Astrocyte (in vitro differentiated cells and primary cell): ENCODE results near the gene EYA2. TPM values are rescaled to one million over a fixed set of nuclear protein-coding genes. Genes with fewer than 3 reads are reported as not detected.
A peak's percentile ranks its signal among the peaks of the same experiment; 100 is the strongest.
"Not testable (repeated sequence)": the region's sequence is repeated elsewhere in the genome, so short reads cannot be mapped to it uniquely, and the experiment has no call there.

ENCODE experiments used
- DNase-seq: peaks from one replicate; pipeline ENCODE4 v3.0.0-alpha.2; 2010; ENCODE audit warnings: low read depth
- FAIRE-seq: peaks from 2 replicates; lab custom pipeline; 2011; peaks lifted over from hg19 to GRCh38; lab: Jason Lieb, UNC
- H2AFZ ChIP-seq: 2 replicates; pipeline ENCODE4 v1.6.0; 2012; ENCODE audit warnings: low read depth, low read length, inconsistent platforms
- H3K27ac ChIP-seq: 2 replicates; pipeline ENCODE4 v1.5.1; 2011; ENCODE audit warnings: low read depth, low read length, inconsistent platforms
- H3K27me3 ChIP-seq: 2 replicates; pipeline ENCODE4 v1.6.0; 2011; ENCODE audit warnings: low read length, inconsistent platforms; ENCODE audit not compliant: insufficient read depth
- H3K36me3 ChIP-seq: 2 replicates; pipeline ENCODE4 v1.5.1; 2011; ENCODE audit warnings: low read length, inconsistent platforms; ENCODE audit not compliant: insufficient read depth
- H3K4me1 ChIP-seq: 2 replicates; pipeline ENCODE4 v1.5.1; 2011; ENCODE audit warnings: low read length, inconsistent platforms; ENCODE audit not compliant: insufficient read depth
- H3K4me2 ChIP-seq: 2 replicates; pipeline ENCODE4 v1.6.0; 2012; ENCODE audit warnings: low read length, inconsistent platforms
- H3K4me3 ChIP-seq: 2 replicates; pipeline ENCODE4 v1.5.1; 2011; ENCODE audit warnings: low read depth, mild to moderate bottlenecking, low read length, inconsistent platforms; ENCODE audit not compliant: insufficient read depth
- H3K79me2 ChIP-seq: 2 replicates; pipeline ENCODE4 v1.6.0; 2012; ENCODE audit warnings: mild to moderate bottlenecking, low read length, inconsistent platforms; ENCODE audit not compliant: insufficient read depth
- H3K9ac ChIP-seq: 2 replicates; pipeline ENCODE4 v1.6.0; 2012; ENCODE audit warnings: mild to moderate bottlenecking, low read length, inconsistent platforms
- H3K9me3 ChIP-seq: 2 replicates; pipeline ENCODE4 v1.5.1; 2012; ENCODE audit warnings: low read depth, mild to moderate bottlenecking, low read length, inconsistent platforms; ENCODE audit not compliant: insufficient read depth
- H4K20me1 ChIP-seq: 2 replicates; pipeline ENCODE4 v1.6.0; 2012; ENCODE audit warnings: low read length, inconsistent platforms; ENCODE audit not compliant: insufficient read depth
- H3K27ac Mint-ChIP-seq: one replicate; pipeline ENCODE4 v1.8.0; 2021; ENCODE audit warnings: mild to moderate bottlenecking, mixed read lengths; ENCODE audit not compliant: unreplicated experiment
- H3K27me3 Mint-ChIP-seq: one replicate; pipeline ENCODE4 v1.8.0; 2021; ENCODE audit warnings: low read depth, mixed read lengths; ENCODE audit not compliant: unreplicated experiment
- H3K36me3 Mint-ChIP-seq: one replicate; pipeline ENCODE4 v1.8.0; 2021; ENCODE audit warnings: low read depth, mixed read lengths; ENCODE audit not compliant: unreplicated experiment
- H3K4me1 Mint-ChIP-seq: one replicate; pipeline ENCODE4 v1.8.0; 2021; ENCODE audit warnings: low read depth, mixed read lengths; ENCODE audit not compliant: unreplicated experiment
- H3K4me3 Mint-ChIP-seq: one replicate; pipeline ENCODE4 v1.8.0; 2021; ENCODE audit warnings: mild to moderate bottlenecking, moderate library complexity, mixed read lengths; ENCODE audit not compliant: unreplicated experiment
- H3K9me3 Mint-ChIP-seq: one replicate; pipeline ENCODE4 v1.8.0; 2021; ENCODE audit warnings: mild to moderate bottlenecking, mixed read lengths; ENCODE audit not compliant: unreplicated experiment
- CTCF ChIP-seq: IDR thresholded peaks from 2 replicates; pipeline ENCODE4 v1.5.1; 2011; ENCODE audit warnings: low read depth, mild to moderate bottlenecking, inconsistent platforms, low read length, moderate library complexity; ENCODE audit not compliant: insufficient read depth
- EZH2 ChIP-seq: IDR thresholded peaks from 2 replicates; pipeline ENCODE4 v1.6.1; 2012; ENCODE audit warnings: mild to moderate bottlenecking, low read length, inconsistent platforms; ENCODE audit not compliant: insufficient read depth
- total RNA-seq: library from RNA; stranded (reverse); gene quantifications from 2 replicates; pipeline ENCODE4 v1.2.1, GENCODE V29; 2021

Gene EYA2
- total RNA-seq, 1 donor from 2014 or later, result 1.5 TPM

GRCh38 chr20:46959821-46960220, 65.2 kb downstream of the EYA2 start:
- no peak for DNase-seq
- H3K79me2 ChIP-seq, result no peaks in the 10 kb centered on the region
- H3K27me3 Mint-ChIP-seq, result no peaks in the 10 kb centered on the region
- no peak overlapping the region for H3K4me3 ChIP-seq
- TF ChIP-seq CTCF (no peak), EZH2 (no peak)
- H3K9me3 Mint-ChIP-seq, result peaks cover 6% of the 10 kb centered on the region
- H3K4me3 Mint-ChIP-seq, result no peak overlapping the region
- peaks cover 16% of the 10 kb centered on the region for H3K4me1 ChIP-seq
- peaks cover 6% of the 10 kb centered on the region for H3K9me3 ChIP-seq
- H3K36me3 Mint-ChIP-seq, result no peaks in the 10 kb centered on the region
- H3K27ac Mint-ChIP-seq, result no peak overlapping the region
- peaks cover 8% of the 10 kb centered on the region for H3K4me1 Mint-ChIP-seq
- peak overlapping the region; percentile 75 for H3K27ac ChIP-seq
- H3K36me3 ChIP-seq, result no peaks in the 10 kb centered on the region
- H2AFZ ChIP-seq, result no peak overlapping the region
- H4K20me1 ChIP-seq, result no peaks in the 10 kb centered on the region
- H3K27me3 ChIP-seq, result no peaks in the 10 kb centered on the region
- H3K9ac ChIP-seq, result peak overlapping the region; percentile 63
- FAIRE-seq, result no peak
- peak overlapping the region; percentile 77 for H3K4me2 ChIP-seq

- FAIRE-seq (no peak), DNase-seq (no peak)
- Mint-ChIP-seq H3K4me3 (no peak overlapping the region), H3K36me3 (no peaks in the 10 kb centered on the region), H3K4me1 (peaks cover 6% of the 10 kb centered on the region), H3K27ac (no peak overlapping the region), H3K9me3 (peaks cover 6% of the 10 kb centered on the region), H3K27me3 (no peaks in the 10 kb centered on the region)
- Histone ChIP-seq H3K27ac (no peak overlapping the region), H3K36me3 (no peaks in the 10 kb centered on the region), H4K20me1 (no peaks in the 10 kb centered on the region), H3K4me3 (no peak overlapping the region), H3K4me1 (peaks cover 14% of the 10 kb centered on the region), H3K79me2 (no peaks in the 10 kb centered on the region), H3K27me3 (no peaks in the 10 kb centered on the region), H3K4me2 (no peak overlapping the region), H3K9me3 (peaks cover 6% of the 10 kb centered on the region), H3K9ac (no peak overlapping the region), H2AFZ (no peak overlapping the region)
- TF ChIP-seq EZH2 (no peak), CTCF (no peak)
Observed at GRCh38 chr20:46960536-46960935, 65.9 kb downstream of the EYA2 start.

- H3K36me3 Mint-ChIP-seq, H3K9ac ChIP-seq, H4K20me1 ChIP-seq, FAIRE-seq, H3K27me3 Mint-ChIP-seq, H3K79me2 ChIP-seq, H3K4me2 ChIP-seq, H3K9me3 Mint-ChIP-seq, H2AFZ ChIP-seq, H3K9me3 ChIP-seq, H3K27ac Mint-ChIP-seq, H3K4me1 Mint-ChIP-seq, H3K4me3 ChIP-seq, H3K36me3 ChIP-seq, H3K27me3 ChIP-seq, H3K27ac ChIP-seq, H3K4me3 Mint-ChIP-seq, DNase-seq: not testable (repeated sequence)
- peaks cover 14% of the 10 kb centered on the region for H3K4me1 ChIP-seq
Observed at GRCh38 chr20:46961968-46962367, 67.3 kb downstream of the EYA2 start.
